H9 (cell line): ENCODE data around the gene PICALM. TPM values are rescaled to one million over a fixed set of nuclear protein-coding genes. Genes with fewer than 3 reads are reported as not detected.

Experiments used
- DNase-seq: peaks from one replicate; pipeline ENCODE4 v3.0.0-alpha.2; 2017
- H2AFZ ChIP-seq: one replicate; pipeline ENCODE4 v1.6.1; 2013; ENCODE audit warnings: mild to moderate bottlenecking, low read length, control low read depth, moderate library complexity
- H2AK5ac ChIP-seq: 2 replicates; pipeline ENCODE4 v1.6.1; 2013; ENCODE audit warnings: low read length, control low read depth, mixed read lengths; ENCODE audit not compliant: insufficient read length
- H2BK120ac ChIP-seq: one replicate; pipeline ENCODE4 v1.6.1; 2013; ENCODE audit warnings: low read depth, mild to moderate bottlenecking, low read length, control low read depth, inconsistent platforms; ENCODE audit not compliant: poor library complexity, severe bottlenecking
- H2BK12ac ChIP-seq: 2 replicates; pipeline ENCODE4 v1.6.1; 2013; ENCODE audit warnings: low read length, control low read depth, mixed read lengths, low read depth; ENCODE audit not compliant: insufficient read length
- H2BK15ac ChIP-seq: 2 replicates; pipeline ENCODE4 v1.6.1; 2013; ENCODE audit warnings: low read depth, low read length, control low read depth
- H2BK20ac ChIP-seq: one replicate; pipeline ENCODE4 v1.6.1; 2013; ENCODE audit warnings: low read depth, mild to moderate bottlenecking, low read length, control low read depth, inconsistent platforms; ENCODE audit not compliant: poor library complexity, severe bottlenecking
- H2BK5ac ChIP-seq: 2 replicates; pipeline ENCODE4 v1.6.1; 2013; ENCODE audit warnings: low read length, control low read depth, mixed read lengths; ENCODE audit not compliant: insufficient read length
- H3K14ac ChIP-seq: 2 replicates; pipeline ENCODE4 v1.6.1; 2013; ENCODE audit warnings: low read length, control low read depth; ENCODE audit not compliant: insufficient read depth
- H3K18ac ChIP-seq: 2 replicates; pipeline ENCODE4 v1.6.1; 2013; ENCODE audit warnings: low read depth, mild to moderate bottlenecking, mixed read lengths, low read length, control low read depth; ENCODE audit not compliant: insufficient read length
- H3K23ac ChIP-seq: 2 replicates; pipeline ENCODE4 v1.6.1; 2013; ENCODE audit warnings: low read length, control low read depth, mixed read lengths, low read depth; ENCODE audit not compliant: insufficient read length
- H3K23me2 ChIP-seq: 2 replicates; pipeline ENCODE4 v1.6.1; 2013; ENCODE audit warnings: low read depth, mild to moderate bottlenecking, mixed read lengths, low read length, control low read depth; ENCODE audit not compliant: insufficient read length, poor library complexity, severe bottlenecking
- H3K27ac ChIP-seq: 2 replicates; pipeline ENCODE4 v1.5.1; 2013; ENCODE audit warnings: low read length, control low read depth, mixed read lengths, low read depth; ENCODE audit not compliant: insufficient read length
- H3K27me3 ChIP-seq: 2 replicates; pipeline ENCODE4 v1.6.1; 2013; ENCODE audit warnings: low read length, control low read depth, inconsistent platforms; ENCODE audit not compliant: insufficient read depth
- H3K4ac ChIP-seq: 2 replicates; pipeline ENCODE4 v1.6.1; 2013; ENCODE audit warnings: low read depth, mild to moderate bottlenecking, control low read depth, inconsistent platforms, low read length, moderate library complexity
- H3K4me1 ChIP-seq: 2 replicates; pipeline ENCODE4 v1.6.1; 2013; ENCODE audit warnings: low read length, control low read depth, inconsistent platforms; ENCODE audit not compliant: insufficient read depth
- H3K4me2 ChIP-seq: 2 replicates; pipeline ENCODE4 v1.6.1; 2013; ENCODE audit warnings: low read length, control low read depth, mixed read lengths; ENCODE audit not compliant: insufficient read length, insufficient read depth
- H3K56ac ChIP-seq: 2 replicates; pipeline ENCODE4 v1.6.1; 2013; ENCODE audit warnings: low read depth, mild to moderate bottlenecking, mixed read lengths, low read length, control low read depth; ENCODE audit not compliant: insufficient read length
- H3K79me1 ChIP-seq: 2 replicates; pipeline ENCODE4 v1.6.1; 2013; ENCODE audit warnings: low read depth, mild to moderate bottlenecking, moderate library complexity, low read length, control low read depth, inconsistent platforms; ENCODE audit not compliant: insufficient read depth, poor library complexity, severe bottlenecking
- H3K79me2 ChIP-seq: 2 replicates; pipeline ENCODE4 v1.6.1; 2013; ENCODE audit warnings: low read length, control low read depth, inconsistent platforms; ENCODE audit not compliant: insufficient read depth
- H3K9ac ChIP-seq: 2 replicates; pipeline ENCODE4 v1.6.1; 2013; ENCODE audit warnings: low read length, control low read depth, mixed read lengths; ENCODE audit not compliant: insufficient read length; ENCODE audit errors: extremely low read depth
- H3K9me3 ChIP-seq: one replicate; pipeline ENCODE4 v1.6.1; 2013; ENCODE audit warnings: low read depth, low read length, inconsistent platforms; ENCODE audit not compliant: control insufficient read depth
- H3T11ph ChIP-seq: one replicate; pipeline ENCODE4 v1.6.1; 2013; ENCODE audit warnings: mild to moderate bottlenecking, low read length, control low read depth, inconsistent platforms
- H4K20me1 ChIP-seq: one replicate; pipeline ENCODE4 v1.6.1; 2013; ENCODE audit not compliant: control insufficient read depth, insufficient read length, insufficient read depth
- H4K5ac ChIP-seq: 2 replicates; pipeline ENCODE4 v1.6.1; 2013; ENCODE audit warnings: low read depth, mild to moderate bottlenecking, mixed read lengths, low read length, control low read depth; ENCODE audit not compliant: insufficient read length
- H4K8ac ChIP-seq: replicated peaks from 2 replicates; pipeline ENCODE4 v1.6.1; 2013; ENCODE audit warnings: low read length, control low read depth, mixed read lengths, low read depth; ENCODE audit not compliant: insufficient read length
- H4K91ac ChIP-seq: 2 replicates; pipeline ENCODE4 v1.6.1; 2013; ENCODE audit warnings: low read depth, mild to moderate bottlenecking, moderate library complexity, mixed read lengths, low read length, control low read depth; ENCODE audit not compliant: insufficient read length
- H3K27ac Mint-ChIP-seq, 3 experiments: 2 replicates in 2 of 3; 3 replicates in 1 of 3; pipeline ENCODE4 v1.8.0; 2020 to 2021; ENCODE audit warnings: mixed read lengths in 3 of 3, mild to moderate bottlenecking in 1 of 3, moderate library complexity in 1 of 3
- H3K27me3 Mint-ChIP-seq: 2 replicates; pipeline ENCODE4 v1.8.0; 2021; ENCODE audit warnings: low read depth, mild to moderate bottlenecking, moderate library complexity, mixed read lengths
- H3K36me3 Mint-ChIP-seq, 3 experiments: 2 replicates in 2 of 3; 3 replicates in 1 of 3; pipeline ENCODE4 v1.8.0; 2020 to 2021; ENCODE audit warnings: low read depth in 3 of 3, mixed read lengths in 3 of 3; ENCODE audit not compliant: insufficient read depth in 1 of 3
- H3K4me1 Mint-ChIP-seq, 2 experiments: 2 replicates each; pipeline ENCODE4 v1.8.0; 2020; ENCODE audit warnings: mixed read lengths in 2 of 2
- H3K4me3 Mint-ChIP-seq, 2 experiments: 2 replicates in 1 of 2; 3 replicates in 1 of 2; pipeline ENCODE4 v1.8.0; 2020 to 2021; ENCODE audit warnings: mild to moderate bottlenecking in 2 of 2, mixed read lengths in 2 of 2, moderate library complexity in 1 of 2
- H3K9me3 Mint-ChIP-seq, 2 experiments: 2 replicates in 1 of 2; 3 replicates in 1 of 2; pipeline ENCODE4 v1.8.0; 2020; ENCODE audit warnings: mild to moderate bottlenecking in 2 of 2, mixed read lengths in 2 of 2, moderate library complexity in 1 of 2
- WGBS: extraction: QIAGEN DNeasy Blood & Tissue Kit; methylation state at CpG from one replicate; pipeline ENCODE4 v1.1.7; 2013; ENCODE audit warnings: missing lambda C conversion rate, low lambda C conversion rate, mixed read lengths; ENCODE audit not compliant: insufficient read length; ENCODE audit errors: extremely low coverage; 5-methylcytosine and 5-hydroxymethylcytosine counted together
- total RNA-seq: library from RNA; stranded (reverse); gene quantifications from 2 replicates; pipeline ENCODE4 v1.2.1, GENCODE V29; 2021
- TF ChIP-seq, protein P1 (sequence below): fragments of 200-600 bp; sonication (generic); conservative IDR thresholded peaks from 3 replicates; pipeline ENCODE4 v1.8.0; 2021; ENCODE audit warnings: antibody characterized with exemption, mild to moderate bottlenecking

Gene PICALM
- total RNA-seq, 1 experiment from 2014 or later = 76.4 TPM

- Mint-ChIP-seq H3K27ac (peak overlapping the region in 2 of 3 experiments; percentile 2 to 44; a peak in 3 of 7 replicates), H3K9me3 (no peaks in the 10 kb centered on the region), H3K4me1 (peaks cover 15 to 23% of the 10 kb centered on the region in 2 experiments), H3K27me3 (no peaks in the 10 kb centered on the region), H3K4me3 (no peak overlapping the region), H3K36me3 (no peaks in the 10 kb centered on the region)
- Histone ChIP-seq H2BK12ac (no peak overlapping the region), H4K5ac (no peak overlapping the region), H2AK5ac (no peak overlapping the region), H3K23ac (no peak overlapping the region), H3K79me2 (peaks cover 19% of the 10 kb centered on the region; the same call in 1 of the 2 replicates), H3T11ph (no peak overlapping the region), H3K18ac (no peak overlapping the region), H2BK20ac (no peak overlapping the region), H2BK5ac (no peak overlapping the region), H4K91ac (no peak overlapping the region), H3K27me3 (no peaks in the 10 kb centered on the region), H3K4ac (no peak overlapping the region), H4K8ac (no peak overlapping the region), H3K14ac (no peak overlapping the region), H4K20me1 (no peaks in the 10 kb centered on the region), H3K4me1 (no peaks in the 10 kb centered on the region; the same call in 1 of the 2 replicates), H3K79me1 (no peaks in the 10 kb centered on the region), H3K9ac (no peak overlapping the region), H3K9me3 (no peaks in the 10 kb centered on the region), H2AFZ (no peak overlapping the region), H2BK15ac (no peak overlapping the region), H3K56ac (no peak overlapping the region), H2BK120ac (no peak overlapping the region), H3K27ac (no peak overlapping the region), H3K23me2 (no peaks in the 10 kb centered on the region), H3K4me2 (no peak overlapping the region)
- no CpG with 5 or more reads among the region's 9 CpGs for WGBS
- TF ChIP-seq, protein P1, sequence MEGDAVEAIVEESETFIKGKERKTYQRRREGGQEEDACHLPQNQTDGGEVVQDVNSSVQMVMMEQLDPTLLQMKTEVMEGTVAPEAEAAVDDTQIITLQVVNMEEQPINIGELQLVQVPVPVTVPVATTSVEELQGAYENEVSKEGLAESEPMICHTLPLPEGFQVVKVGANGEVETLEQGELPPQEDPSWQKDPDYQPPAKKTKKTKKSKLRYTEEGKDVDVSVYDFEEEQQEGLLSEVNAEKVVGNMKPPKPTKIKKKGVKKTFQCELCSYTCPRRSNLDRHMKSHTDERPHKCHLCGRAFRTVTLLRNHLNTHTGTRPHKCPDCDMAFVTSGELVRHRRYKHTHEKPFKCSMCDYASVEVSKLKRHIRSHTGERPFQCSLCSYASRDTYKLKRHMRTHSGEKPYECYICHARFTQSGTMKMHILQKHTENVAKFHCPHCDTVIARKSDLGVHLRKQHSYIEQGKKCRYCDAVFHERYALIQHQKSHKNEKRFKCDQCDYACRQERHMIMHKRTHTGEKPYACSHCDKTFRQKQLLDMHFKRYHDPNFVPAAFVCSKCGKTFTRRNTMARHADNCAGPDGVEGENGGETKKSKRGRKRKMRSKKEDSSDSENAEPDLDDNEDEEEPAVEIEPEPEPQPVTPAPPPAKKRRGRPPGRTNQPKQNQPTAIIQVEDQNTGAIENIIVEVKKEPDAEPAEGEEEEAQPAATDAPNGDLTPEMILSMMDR = no peak
- no peak for DNase-seq
Measured at GRCh38 chr11:86043765-86044503, 24.9 kb downstream of the PICALM start.
